Middle frontal gyrus (tissue), 1 donor: Measurements from ENCODE around the gene GNAS.

Experiments
- DNase-seq: peaks from one replicate; pipeline ENCODE4 v3.0.0-alpha.2; 2015; ENCODE audit warnings: low spot score; ENCODE audit errors: extremely low spot score

Gene GNAS

DNA sequence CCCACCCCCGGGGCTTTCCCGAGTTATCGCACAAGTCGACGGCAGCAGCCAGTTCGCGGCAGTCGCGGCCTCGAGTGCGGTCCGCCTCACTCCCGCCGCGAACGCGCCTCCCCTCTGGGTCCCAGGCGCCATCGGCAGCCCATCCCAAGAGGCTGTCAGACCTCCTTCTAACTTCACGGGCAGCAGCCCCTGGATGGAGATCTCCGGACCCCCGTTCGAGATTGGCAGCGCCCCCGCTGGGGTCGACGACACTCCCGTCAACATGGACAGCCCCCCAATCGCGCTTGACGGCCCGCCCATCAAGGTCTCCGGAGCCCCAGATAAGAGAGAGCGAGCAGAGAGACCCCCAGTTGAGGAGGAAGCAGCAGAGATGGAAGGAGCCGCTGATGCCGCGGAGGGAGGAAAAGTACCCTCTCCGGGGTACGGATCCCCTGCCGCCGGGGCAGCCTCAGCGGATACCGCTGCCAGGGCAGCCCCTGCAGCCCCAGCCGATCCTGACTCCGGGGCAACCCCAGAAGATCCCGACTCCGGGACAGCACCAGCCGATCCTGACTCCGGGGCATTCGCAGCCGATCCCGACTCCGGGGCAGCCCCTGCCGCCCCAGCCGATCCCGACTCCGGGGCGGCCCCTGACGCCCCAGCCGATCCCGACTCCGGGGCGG lies 1.6 kb downstream of the GNAS start:
- no peak for DNase-seq

DNA sequence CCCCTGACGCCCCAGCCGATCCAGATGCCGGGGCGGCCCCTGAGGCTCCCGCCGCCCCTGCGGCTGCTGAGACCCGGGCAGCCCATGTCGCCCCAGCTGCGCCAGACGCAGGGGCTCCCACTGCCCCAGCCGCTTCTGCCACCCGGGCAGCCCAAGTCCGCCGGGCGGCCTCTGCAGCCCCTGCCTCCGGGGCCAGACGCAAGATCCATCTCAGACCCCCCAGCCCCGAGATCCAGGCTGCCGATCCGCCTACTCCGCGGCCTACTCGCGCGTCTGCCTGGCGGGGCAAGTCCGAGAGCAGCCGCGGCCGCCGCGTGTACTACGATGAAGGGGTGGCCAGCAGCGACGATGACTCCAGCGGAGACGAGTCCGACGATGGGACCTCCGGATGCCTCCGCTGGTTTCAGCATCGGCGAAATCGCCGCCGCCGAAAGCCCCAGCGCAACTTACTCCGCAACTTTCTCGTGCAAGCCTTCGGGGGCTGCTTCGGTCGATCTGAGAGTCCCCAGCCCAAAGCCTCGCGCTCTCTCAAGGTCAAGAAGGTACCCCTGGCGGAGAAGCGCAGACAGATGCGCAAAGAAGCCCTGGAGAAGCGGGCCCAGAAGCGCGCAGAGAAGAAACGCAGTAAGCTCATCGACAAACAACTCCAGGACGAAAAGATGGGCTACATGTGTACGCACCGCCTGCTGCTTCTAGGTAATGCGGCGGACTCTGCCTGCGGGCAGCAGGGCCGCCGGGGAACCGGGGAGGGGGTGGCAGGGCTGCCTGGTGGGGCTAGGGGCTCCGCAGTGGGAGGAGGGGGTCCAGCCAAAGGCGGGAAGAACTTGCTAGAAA lies 2.3 kb downstream of the GNAS start:
- no peak for DNase-seq

DNA sequence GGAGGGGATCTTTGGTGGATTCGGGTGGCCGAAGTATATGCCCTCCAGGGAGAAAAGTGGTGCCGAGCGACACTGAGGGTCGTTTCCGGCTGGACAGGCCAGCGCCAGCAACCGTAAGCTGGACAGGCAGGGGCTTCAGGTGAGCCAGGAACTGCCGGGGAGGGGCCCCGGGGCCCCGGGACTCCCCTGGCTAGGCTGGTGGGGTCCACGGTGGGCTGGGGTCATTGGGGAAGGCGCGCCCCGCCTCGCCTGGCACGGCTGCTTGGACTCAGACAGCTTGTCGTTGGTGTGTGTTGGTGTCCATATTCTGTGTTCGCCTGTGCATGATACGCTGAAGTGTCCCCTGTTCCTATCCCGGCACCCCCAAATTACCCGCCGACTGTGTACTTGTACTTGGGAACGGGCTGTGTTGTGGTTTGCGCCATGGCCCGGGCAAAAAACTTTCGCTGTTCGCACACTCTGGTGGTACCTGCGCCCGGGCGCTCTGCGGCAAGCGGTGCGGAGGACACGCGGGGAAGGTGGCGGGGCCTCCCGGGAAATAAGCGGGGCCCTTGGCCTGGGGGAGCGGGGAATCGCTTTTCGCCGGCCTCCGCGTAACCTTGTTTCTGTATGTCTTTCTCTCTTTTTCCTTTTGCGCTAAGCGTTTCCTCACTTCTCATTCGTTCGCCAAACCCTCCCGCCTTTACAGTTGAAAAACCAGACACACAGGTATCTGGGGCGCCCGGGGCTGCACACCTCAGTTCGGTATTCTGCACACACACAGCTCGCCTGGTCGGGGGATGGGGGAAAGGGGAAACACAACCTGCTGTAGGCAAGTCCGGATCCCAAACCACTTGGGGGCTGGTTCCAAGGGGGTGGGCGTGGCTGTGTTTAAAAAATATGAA lies 3.2 kb downstream of the GNAS start:
- DNase-seq, result no peak

DNA sequence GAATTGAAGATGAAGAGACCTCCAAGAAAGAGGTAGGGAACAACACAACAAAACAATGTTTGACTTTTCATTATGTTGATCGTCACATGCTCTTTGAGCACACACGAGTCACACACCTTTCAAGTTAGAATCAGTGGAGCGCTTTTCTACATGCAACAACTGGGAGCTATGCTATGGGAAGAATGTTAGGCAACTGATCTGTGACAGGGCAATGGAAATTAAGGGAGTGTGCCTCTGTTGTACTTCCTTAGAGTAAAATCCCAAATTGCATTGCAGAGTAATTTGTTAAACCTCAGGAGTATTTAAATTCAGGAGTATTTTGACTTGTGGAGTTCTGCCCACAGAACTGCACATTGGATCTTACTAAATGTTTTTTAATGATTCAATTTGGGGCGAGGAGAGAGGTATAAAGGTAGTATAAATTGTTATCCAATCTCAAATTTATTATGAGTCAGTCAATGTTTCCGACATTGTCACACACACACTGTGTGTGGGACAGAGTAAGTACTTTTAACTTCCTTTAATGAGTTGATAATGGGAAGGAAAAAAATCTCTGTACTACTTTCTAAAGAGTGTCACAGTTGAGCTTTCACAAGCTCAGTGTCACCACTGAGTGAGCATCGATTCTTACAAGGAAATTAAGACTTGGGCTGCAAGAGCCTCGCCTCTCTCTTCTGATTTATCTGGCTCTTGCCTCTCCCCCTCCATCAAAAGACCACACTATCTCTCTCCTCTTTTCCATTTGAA lies 10.7 kb downstream of the GNAS start:
- DNase-seq, result no peak

DNA sequence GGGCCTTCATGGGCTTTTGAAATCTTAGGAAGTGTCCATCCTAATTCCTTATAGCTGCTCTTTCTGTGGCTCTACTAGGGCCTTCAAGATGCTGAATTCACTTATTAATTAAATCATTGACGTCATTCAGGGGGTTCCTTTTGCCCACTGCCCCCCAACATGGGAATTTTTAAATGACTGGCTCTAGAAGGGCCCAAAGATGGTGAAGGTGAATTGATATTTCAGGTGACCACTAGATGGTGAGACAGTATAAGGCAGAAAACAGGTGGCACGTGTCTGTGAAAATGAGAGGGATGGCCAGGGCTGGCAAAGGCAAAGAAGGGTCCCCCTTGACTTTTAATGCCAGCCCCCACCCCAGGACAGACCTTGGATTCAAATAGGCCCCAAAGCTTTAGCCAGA lies 11.8 kb downstream of the GNAS start:
- DNase-seq, result no peak

DNA sequence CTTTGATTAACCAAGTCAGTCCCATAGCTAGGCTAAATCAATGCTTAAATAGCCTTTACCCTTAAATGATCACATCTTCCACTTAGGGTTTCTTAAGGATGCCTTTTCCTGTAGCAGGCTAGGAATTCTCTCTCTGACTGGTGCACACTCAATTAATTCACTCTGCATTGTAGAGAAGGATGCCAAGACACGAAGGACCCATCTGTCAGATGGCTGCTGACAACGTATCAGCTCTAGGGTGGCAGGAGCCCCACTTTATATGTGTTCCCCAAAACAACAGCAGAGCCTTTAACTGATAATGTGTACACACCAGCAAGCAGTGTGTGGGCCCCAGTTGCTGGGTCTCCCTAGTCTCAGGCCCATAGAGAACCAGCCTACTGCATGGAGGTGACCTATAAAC lies 13.3 kb downstream of the GNAS start:
- no peak for DNase-seq

DNA sequence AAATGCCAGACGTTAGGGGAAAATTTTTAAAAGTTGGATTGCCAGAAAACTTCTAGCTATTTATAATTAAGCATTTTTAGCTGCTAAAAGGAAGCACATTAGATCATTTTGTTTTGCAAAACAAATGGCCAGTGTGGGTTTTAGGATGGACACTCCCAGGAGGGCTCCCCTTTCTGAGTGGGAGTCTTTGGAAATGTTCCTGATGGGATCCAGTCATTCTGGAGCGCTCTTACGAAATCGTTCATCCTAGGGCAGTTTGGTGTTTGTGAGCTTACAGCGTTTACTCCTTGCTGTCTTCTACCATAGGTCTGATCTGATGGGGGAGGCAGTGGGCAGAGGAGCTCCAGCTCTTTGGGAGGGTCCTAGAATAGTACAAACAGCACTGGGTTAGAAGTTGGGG lies 14.7 kb downstream of the GNAS start:
- no peak for DNase-seq

DNA sequence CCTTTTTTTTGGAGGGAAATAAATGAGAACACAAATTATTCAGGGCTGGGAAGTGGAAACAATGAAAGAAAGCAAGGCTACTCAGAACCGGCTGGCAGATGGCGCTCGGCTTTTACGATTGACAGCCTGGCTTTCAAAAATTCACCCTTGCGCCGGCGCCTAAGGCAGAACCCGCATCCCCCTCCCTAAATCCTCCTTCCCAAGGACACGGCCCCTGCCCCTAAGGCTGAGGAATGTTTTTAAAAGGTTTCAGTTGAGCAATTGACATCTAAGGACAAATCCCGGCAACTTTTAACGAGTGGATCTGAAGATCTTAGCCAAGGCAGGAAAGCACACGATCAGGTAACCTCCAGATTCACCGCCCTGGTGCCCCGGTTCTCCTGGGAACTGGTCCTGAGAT lies 16.3 kb downstream of the GNAS start:
- peak; percentile 20 for DNase-seq

DNA sequence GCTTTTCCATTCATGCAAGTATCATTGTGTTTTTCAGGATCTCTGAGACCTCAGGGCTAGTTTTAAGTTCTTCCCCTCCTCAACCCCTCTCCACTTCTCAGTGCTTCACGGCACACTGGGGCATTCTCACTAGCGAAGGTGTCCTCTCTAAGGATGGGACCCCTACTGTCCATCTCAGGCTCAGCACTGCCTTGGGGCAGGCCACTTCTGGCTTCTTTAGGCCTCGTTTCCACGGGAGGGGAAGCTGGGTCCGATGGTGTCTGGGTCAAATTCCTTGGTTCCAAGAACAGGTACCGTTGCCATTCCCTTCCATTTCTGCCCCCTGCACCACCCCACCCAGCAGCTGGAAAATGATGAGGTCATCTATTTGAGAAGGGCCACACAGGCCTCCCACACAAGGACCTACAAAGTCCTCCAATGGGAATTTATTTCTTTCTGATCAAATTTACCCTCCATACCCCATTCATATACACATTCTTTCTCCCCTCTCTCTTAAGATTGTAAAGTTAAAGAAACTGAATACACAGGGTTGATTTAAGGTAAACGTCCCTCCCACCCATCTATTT lies 17.2 kb downstream of the GNAS start:
- DNase-seq, result no peak

DNA sequence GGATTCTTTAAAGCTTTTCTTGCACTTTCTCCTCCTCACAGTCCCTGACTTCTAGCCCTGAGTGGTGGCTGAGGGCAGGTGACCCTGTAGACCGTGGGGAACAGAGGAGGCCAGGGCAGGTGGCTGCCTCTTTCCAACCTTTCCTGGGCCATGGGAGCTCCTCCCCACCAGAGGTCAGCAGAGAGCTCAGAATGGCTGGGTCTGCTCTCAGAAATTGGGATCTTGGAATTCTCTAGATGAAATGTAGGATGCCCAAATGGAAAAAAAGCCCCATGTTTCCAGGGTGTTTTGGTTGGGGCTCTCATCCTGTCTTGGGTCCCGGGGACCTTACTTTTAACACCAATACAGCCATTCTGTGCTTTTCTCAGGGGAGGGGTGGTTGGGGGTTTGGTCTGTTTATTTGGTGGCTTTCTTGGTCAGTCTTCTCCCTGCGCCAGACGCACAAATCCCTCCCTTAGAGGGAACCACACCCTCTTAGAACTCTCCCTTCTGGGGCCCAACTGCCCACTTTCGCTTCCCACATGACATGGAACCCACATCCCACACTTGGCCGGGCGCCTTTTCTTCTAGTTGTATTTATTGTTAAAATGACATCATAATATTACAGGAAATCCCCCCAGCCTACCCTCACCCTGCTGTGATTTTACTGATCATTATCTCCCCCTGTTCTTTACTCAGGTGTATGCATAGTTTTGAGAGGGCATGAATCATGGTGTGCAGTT lies 17.9 kb downstream of the GNAS start:
- peak; percentile 11 for DNase-seq

DNA sequence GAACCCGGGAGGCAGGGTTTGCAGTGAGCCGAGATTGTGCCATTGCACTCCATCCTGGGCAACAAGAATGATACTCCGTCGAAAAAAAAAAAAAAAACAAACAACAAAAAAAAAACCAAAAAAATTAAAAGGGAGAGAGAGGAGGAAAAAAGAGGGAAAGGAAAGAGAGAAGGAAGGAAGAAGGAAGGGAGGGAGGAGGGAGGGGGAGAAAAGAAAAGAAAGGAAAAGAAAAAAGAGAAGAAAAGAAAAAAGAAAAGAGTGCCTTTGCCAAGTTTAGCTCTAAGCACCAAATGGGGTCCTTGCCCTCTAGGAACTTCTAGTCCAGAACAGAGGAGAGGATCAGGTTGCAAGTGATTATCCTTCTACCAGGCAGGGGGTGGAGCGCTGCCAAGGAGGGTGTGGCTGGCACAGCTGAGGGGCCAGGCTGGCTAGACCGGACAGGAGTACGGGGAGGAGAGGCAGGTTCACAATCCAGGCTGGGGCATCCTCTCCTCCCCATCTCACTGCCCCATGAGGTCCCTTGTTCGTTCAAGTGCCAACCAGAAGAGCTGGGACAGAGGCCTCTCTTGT lies 19.1 kb downstream of the GNAS start:
- DNase-seq, result no peak

DNA sequence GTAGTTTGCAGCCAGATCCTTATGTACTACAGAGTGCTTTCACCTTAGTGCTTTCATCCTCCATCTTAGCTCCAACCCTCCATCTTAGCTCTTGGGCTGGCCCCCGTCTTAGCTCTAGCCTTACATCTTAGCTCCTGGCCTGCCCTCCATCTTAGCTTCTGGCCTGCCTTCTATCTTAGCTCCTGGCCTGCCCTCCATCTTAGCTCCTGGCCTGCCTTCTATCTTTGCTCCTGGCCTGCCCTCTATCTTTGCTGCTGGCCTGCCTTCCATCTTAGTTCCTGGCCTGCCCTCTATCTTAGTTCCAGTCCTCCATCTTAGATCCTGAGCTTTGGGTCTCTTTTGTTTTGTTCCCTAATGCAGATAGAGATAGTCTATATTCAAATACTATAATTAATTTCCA lies 22.0 kb downstream of the GNAS start:
- DNase-seq, result no peak

DNA sequence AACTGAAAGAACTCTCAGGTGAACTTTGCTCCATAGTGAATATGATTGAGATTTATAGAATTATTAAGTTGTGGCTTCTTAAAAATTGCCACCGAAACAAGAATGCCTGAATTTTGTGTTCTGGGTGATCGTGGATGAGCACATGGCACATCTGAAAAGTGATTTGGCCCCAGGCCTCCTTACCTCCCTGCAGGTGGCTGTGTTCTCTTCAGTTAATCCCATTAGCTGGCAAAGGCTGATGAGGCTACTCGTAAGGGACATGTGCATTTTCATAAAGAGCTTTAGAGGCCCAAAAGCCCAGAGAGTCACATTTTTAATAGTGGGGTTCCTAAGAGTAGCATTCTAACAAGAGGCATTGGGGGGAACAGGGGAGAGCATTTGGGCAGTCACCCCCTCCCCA lies 22.6 kb downstream of the GNAS start:
- DNase-seq, result no peak

DNA sequence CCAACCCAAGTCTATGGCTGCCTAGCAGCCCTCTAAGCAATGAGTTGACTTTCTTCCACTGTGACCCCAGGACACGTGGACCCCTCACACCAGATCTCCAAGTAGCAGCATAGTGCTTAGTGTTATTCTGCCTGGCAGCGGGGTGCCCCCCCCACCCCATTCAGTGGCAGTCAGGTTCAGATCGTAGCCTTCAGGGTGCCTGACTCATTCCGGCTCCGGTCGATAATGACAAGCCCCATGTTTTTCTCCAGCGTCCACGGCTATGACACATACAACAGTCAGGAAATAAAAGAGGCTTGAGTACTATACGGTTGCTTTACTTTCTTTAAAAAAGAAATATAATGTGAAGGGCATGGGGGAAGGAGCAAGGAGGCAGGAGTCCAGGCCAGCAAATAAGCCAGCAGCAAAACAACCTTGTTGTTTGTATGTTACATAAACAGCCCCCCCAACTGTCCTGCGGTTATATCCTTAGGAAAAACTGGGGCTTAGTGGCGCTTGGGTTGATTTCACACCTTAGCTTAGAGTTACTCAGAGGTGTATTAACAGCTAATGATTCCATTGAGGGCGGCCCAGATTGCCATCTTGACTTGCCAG lies 23.1 kb downstream of the GNAS start:
- DNase-seq, result no peak

DNA sequence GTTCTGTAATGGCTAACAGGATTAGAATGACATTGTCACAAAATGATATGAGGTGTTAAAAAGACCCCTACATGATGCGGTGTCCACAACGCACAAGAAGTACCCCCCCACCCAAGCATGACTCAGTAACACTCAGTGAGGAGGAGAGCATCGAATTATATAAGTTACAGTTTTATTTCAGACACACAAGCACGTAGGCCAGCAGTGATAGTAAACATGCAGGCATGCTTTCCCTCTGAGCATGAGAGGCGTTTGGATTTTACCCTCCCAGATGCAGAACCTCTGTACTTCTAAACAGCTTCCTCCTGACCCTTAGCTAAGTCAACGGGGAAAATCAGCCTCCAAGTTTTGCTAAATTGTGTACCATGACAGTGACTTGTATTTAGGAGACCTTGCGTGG lies 23.9 kb downstream of the GNAS start:
- DNase-seq, result no peak

DNA sequence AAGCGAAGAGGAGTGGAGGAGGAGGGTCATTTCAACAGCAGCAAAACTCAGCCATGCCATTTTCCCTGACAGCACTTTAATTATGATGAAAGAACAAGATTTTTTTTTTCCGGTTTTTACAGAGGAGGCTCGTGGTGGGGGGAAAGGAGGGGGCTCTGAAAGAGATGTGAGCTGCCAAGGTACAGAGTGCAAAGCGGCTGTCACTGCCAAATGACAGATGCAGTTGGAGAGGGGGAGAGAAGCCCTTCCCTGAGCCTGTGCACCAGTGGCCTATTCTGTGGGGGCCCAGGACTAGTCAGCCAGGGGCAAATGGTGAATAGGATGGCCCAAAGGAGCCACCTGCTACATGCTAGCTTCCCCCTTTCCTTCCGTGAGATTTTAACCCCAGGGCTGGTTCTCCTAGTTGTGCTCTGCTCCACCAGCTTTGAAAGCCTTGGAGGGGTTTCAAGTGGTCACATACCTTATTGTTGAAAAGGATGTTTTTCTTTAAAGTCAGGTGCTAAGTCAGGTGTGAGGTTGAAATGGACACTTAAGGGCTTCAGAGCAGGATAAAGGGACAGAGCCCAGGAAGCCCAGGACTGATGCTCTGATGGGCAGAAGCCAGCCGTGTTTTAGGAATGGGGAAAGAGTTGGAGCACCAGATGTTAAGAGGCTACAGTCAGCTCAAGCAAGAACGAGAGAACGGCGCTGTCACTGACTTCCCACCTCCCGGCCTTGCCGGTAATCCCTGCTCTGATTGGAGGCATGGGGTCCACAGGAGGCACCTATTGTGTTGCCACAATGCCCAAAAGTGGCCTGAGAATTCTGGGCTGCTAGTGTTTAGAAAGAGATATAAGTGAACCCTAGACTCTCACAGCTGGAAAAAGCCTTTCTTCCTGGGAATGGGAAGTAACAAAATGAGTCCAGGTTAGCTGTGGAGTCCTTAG lies 24.8 kb downstream of the GNAS start:
- DNase-seq, result no peak

DNA sequence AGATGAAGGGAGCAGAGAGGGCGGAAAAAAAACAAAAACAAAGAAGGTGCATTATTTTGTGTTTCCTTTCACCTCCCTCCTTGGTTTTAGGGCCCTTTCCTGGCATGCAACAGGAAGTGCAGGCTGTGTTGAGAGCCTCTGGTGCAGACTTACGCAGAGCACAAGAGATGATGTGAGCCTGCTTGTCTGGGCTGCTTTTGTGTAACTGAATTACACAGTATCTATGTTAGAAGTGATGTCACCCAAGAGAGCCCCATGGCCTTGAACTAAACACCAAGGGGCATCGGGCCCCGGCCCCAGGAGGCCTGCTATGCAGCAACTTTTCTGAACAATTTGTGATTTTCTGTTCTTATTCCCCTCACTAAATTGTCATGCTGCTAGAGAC lies 25.5 kb downstream of the GNAS start:
- no peak for DNase-seq

DNA sequence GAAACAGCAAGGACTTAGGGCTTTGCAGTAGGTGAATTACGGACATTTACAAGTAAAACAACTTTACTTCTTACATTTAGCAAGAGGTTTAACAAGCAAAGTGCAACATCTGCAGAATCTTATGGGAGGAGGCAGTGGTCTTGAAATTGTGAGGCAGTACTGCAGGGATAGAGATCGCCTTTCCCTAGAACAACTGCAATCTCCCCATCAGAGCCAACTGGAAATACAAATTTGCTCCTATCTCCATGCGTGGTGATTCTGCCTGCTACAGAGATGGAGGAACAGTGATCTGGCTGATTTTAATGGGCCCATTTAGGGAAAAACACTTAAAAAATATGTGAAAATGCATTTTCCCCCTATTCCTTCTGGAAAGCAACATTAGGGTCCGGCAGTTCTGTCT lies 25.9 kb downstream of the GNAS start:
- DNase-seq, result no peak

DNA sequence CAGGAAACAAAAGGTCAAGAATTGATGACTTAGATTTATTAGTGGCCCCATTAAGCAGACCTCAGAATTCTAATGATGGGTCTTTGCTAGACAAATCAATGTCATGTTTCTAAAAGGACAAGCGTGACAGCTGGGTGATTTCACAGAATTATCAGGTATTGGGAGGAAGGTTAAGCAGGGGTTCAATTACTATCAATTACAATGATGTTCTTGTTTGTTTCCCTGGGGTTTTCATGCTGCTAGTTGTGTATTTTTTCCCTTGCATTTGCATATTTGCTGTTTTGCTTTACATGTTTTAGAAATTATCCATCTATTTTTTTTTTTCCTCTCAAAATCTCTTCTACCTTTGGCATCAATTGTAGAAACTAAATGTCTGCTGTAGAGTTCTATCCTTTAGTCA lies 27.9 kb downstream of the GNAS start:
- DNase-seq, result no peak
